ENCODE data around the gene ATP6V0C. TPM values are rescaled to one million over a fixed set of nuclear protein-coding genes. Genes with fewer than 3 reads are reported as not detected.
"Not testable (repeated sequence)": the region's sequence is repeated elsewhere in the genome, so short reads cannot be mapped to it uniquely, and the experiment has no call there.

The ATP6V0C gene
- polyA plus RNA-seq, 3 donors: 176 to 310 (median 187) TPM

DNA sequence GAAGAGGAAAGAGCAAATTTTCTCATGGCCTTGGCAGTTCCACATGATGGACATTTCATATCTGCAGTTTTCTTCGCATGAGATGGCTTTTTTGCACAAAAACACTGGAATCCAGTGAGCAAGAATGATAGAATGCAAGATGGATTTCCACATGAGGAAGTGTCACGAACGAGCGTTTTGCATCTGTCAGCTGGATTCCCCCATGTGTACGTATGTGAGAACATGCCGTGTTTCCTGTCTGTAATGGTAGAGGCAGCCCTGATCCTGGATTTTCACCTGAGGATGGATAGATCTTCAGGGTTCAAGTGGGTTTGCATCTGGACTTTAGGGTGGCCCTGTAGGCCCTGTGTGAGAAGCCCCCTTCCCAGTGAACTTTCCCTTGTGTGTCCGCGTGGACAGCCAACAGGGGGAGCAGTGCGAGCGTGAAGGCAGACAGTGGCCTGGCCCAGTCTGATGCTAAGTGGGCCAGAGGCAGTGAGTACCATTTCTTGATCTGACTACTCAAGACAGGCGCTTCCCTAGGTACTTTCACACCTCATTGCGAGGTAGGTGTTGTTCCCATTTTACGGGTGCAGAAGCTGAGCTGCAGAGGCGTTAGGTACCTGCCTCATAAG, 26.2 kb downstream of the ATP6V0C start:
- peaks cover 55% of the 10 kb centered on the region for H3K4me1 Mint-ChIP-seq
- peaks cover 18 to 31% of the 10 kb centered on the region in 2 donors for H3K36me3 Mint-ChIP-seq
- Histone ChIP-seq H3K4me3 (replicated peaks in 1 of 3; ENCODE audit: low read depth in 2 of 3, low read length in 3 of 3) (peak overlapping the region in 1 of 3 experiments; percentile 72), H4K20me1 (ENCODE audit: insufficient read depth, low read length) (peaks cover 57% of the 10 kb centered on the region), H3K27ac (ENCODE audit: low read depth in 1 of 2, low read length in 2 of 2) (peak overlapping the region; percentile 75 to 79), H3K9ac (ENCODE audit: insufficient read depth, low read length, poor library complexity, severe bottlenecking) (peak overlapping the region; percentile 36), H3K4me2 (replicated peaks; ENCODE audit: extremely low read depth, low read length, poor library complexity, severe bottlenecking) (peak overlapping the region; percentile 63), H3K79me2 (ENCODE audit: insufficient read depth, low read length) (peaks cover 56% of the 10 kb centered on the region), H3K4me1 (ENCODE audit: control insufficient read depth in 1 of 2, insufficient read depth in 2 of 2, low read length in 2 of 2) (peaks cover 57 to 58% of the 10 kb centered on the region in 2 donors)
- H3K27me3 Mint-ChIP-seq (ENCODE audit: low read depth in 3 of 3); H3K9me3 ChIP-seq (replicated peaks in 1 of 2; ENCODE audit: control insufficient read depth in 1 of 2, insufficient read depth in 1 of 2, low read length in 2 of 2); H2AFZ ChIP-seq (ENCODE audit: insufficient read depth, low read depth, low read length, poor library complexity, severe bottlenecking); H3K27me3 ChIP-seq (ENCODE audit: control insufficient read depth in 2 of 2, insufficient read depth in 2 of 2, low read length in 2 of 2); H3K9me3 Mint-ChIP-seq; H3K36me3 ChIP-seq (replicated peaks in 1 of 2; ENCODE audit: control insufficient read depth in 1 of 2, insufficient read depth in 2 of 2, low read length in 2 of 2): not testable (repeated sequence)
- peak overlapping the region; percentile 84 to 95 (median 90) for H3K27ac Mint-ChIP-seq
- DNase-seq: peak in 2 of 3 donors; percentile 33 to 58
- H3K4me3 Mint-ChIP-seq: peak overlapping the region in 1 of 2 donors; percentile 75
- TF ChIP-seq, protein P1, sequence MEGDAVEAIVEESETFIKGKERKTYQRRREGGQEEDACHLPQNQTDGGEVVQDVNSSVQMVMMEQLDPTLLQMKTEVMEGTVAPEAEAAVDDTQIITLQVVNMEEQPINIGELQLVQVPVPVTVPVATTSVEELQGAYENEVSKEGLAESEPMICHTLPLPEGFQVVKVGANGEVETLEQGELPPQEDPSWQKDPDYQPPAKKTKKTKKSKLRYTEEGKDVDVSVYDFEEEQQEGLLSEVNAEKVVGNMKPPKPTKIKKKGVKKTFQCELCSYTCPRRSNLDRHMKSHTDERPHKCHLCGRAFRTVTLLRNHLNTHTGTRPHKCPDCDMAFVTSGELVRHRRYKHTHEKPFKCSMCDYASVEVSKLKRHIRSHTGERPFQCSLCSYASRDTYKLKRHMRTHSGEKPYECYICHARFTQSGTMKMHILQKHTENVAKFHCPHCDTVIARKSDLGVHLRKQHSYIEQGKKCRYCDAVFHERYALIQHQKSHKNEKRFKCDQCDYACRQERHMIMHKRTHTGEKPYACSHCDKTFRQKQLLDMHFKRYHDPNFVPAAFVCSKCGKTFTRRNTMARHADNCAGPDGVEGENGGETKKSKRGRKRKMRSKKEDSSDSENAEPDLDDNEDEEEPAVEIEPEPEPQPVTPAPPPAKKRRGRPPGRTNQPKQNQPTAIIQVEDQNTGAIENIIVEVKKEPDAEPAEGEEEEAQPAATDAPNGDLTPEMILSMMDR (IDR thresholded peaks at IDR 0.05): peak; percentile 42
- WGBS (ENCODE audit: insufficient coverage): 61% methylated on average over 9 of the region's 14 CpGs
- intact Hi-C loops (cut with micrococcal nuclease): loop anchor here in 1 of 2 donors (2.0 kb wide), 1 partner anchor 21 kb away; no protein-coding TSS in a partner anchor

DNA sequence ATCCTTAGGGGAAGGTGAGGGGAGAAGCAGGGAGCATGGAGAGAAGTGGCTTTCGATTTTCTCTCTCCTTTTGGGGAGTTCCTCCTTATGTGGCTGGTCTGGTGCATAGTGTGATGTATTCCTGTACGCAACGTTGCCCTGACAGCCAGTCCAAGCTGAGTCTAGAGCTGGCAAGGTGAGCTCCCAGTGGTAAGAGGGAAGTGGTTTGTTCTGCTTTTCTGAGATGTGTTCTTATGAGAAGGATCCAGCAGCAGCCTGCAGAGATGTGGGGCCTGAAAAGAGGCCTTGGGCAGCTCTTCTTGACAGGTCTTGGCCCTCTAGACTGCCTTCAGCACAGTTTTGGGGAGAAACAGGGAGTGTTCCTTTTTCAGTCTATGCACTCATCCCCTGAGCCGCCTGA, 27.2 kb downstream of the ATP6V0C start:
- Histone ChIP-seq H3K79me2 (ENCODE audit: insufficient read depth, low read length) (peaks cover 66% of the 10 kb centered on the region), H4K20me1 (ENCODE audit: insufficient read depth, low read length) (peaks cover 67% of the 10 kb centered on the region), H3K4me1 (ENCODE audit: control insufficient read depth in 1 of 2, insufficient read depth in 2 of 2, low read length in 2 of 2) (peaks cover 47 to 48% of the 10 kb centered on the region in 2 donors), H3K27ac (ENCODE audit: low read depth in 1 of 2, low read length in 2 of 2) (peak overlapping the region; percentile 75 to 79)
- not testable (repeated sequence) for H3K9ac ChIP-seq (ENCODE audit: insufficient read depth, low read length, poor library complexity, severe bottlenecking); H3K9me3 Mint-ChIP-seq; H3K4me2 ChIP-seq (replicated peaks; ENCODE audit: extremely low read depth, low read length, poor library complexity, severe bottlenecking); H3K27me3 ChIP-seq (ENCODE audit: control insufficient read depth in 2 of 2, insufficient read depth in 2 of 2, low read length in 2 of 2); H3K27me3 Mint-ChIP-seq (ENCODE audit: low read depth in 3 of 3); H3K36me3 ChIP-seq (replicated peaks in 1 of 2; ENCODE audit: control insufficient read depth in 1 of 2, insufficient read depth in 2 of 2, low read length in 2 of 2); H3K4me3 ChIP-seq (replicated peaks in 1 of 3; ENCODE audit: low read depth in 2 of 3, low read length in 3 of 3); H3K9me3 ChIP-seq (replicated peaks in 1 of 2; ENCODE audit: control insufficient read depth in 1 of 2, insufficient read depth in 1 of 2, low read length in 2 of 2); H2AFZ ChIP-seq (ENCODE audit: insufficient read depth, low read depth, low read length, poor library complexity, severe bottlenecking)
- intact Hi-C loops (cut with micrococcal nuclease): loop anchor here in 1 of 2 donors (2.0 kb wide), 1 partner anchor 22 kb away; no protein-coding TSS in a partner anchor
- Mint-ChIP-seq H3K4me3 (peak overlapping the region; percentile 35 to 76), H3K36me3 (peaks cover 23 to 32% of the 10 kb centered on the region in 2 donors), H3K27ac (peak overlapping the region; percentile 84 to 95 (median 90)), H3K4me1 (peaks cover 45% of the 10 kb centered on the region)
- DNase-seq: peak; percentile 61 to 73 (median 69)
- WGBS (ENCODE audit: insufficient coverage): no CpG with 5 or more reads among the region's 4 CpGs

DNA sequence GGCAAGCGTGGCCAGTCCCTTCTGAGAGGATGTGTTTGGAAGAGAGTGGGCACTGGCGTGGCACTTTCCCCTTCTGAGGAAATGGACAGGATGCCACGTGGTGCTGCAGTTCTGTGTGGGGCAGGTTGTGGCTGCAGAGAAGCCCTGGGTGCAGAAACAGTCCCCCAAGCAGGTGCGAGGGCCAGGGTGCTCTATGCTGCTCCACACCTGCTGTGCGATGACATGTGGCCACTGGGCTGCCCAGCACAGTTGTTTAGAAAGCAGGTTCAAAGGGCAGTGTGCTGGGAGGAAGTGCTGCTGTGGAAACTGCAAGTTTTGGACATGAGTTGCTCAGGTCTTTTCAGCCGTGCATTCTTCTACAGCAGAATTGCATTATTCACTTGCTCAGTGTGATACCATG, 27.7 kb downstream of the ATP6V0C start:
- intact Hi-C loops (cut with micrococcal nuclease): loop anchor here in 1 of 2 donors (2.0 kb wide), 1 partner anchor 23 kb away; no protein-coding TSS in a partner anchor
- not testable (repeated sequence) for H2AFZ ChIP-seq (ENCODE audit: insufficient read depth, low read depth, low read length, poor library complexity, severe bottlenecking); H3K9me3 Mint-ChIP-seq; H3K36me3 ChIP-seq (replicated peaks in 1 of 2; ENCODE audit: control insufficient read depth in 1 of 2, insufficient read depth in 2 of 2, low read length in 2 of 2); H3K4me3 Mint-ChIP-seq; H3K27me3 ChIP-seq (ENCODE audit: control insufficient read depth in 2 of 2, insufficient read depth in 2 of 2, low read length in 2 of 2); H3K27me3 Mint-ChIP-seq (ENCODE audit: low read depth in 3 of 3); H3K4me2 ChIP-seq (replicated peaks; ENCODE audit: extremely low read depth, low read length, poor library complexity, severe bottlenecking); DNase-seq; H3K9me3 ChIP-seq (replicated peaks in 1 of 2; ENCODE audit: control insufficient read depth in 1 of 2, insufficient read depth in 1 of 2, low read length in 2 of 2); H3K4me3 ChIP-seq (replicated peaks in 1 of 3; ENCODE audit: low read depth in 2 of 3, low read length in 3 of 3); H3K9ac ChIP-seq (ENCODE audit: insufficient read depth, low read length, poor library complexity, severe bottlenecking)
- peaks cover 72% of the 10 kb centered on the region for H4K20me1 ChIP-seq (ENCODE audit: insufficient read depth, low read length)
- peaks cover 42 to 43% of the 10 kb centered on the region in 2 donors for H3K4me1 ChIP-seq (ENCODE audit: control insufficient read depth in 1 of 2, insufficient read depth in 2 of 2, low read length in 2 of 2)
- Mint-ChIP-seq H3K4me1 (peaks cover 40% of the 10 kb centered on the region), H3K36me3 (peaks cover 22 to 37% of the 10 kb centered on the region in 2 donors), H3K27ac (peak overlapping the region; percentile 80 to 95 (median 90))
- no CpG with 5 or more reads among the region's 6 CpGs for WGBS (ENCODE audit: insufficient coverage)
- H3K27ac ChIP-seq (ENCODE audit: low read depth in 1 of 2, low read length in 2 of 2): peak overlapping the region; percentile 32 to 79
- H3K79me2 ChIP-seq (ENCODE audit: insufficient read depth, low read length): peaks cover 71% of the 10 kb centered on the region

DNA sequence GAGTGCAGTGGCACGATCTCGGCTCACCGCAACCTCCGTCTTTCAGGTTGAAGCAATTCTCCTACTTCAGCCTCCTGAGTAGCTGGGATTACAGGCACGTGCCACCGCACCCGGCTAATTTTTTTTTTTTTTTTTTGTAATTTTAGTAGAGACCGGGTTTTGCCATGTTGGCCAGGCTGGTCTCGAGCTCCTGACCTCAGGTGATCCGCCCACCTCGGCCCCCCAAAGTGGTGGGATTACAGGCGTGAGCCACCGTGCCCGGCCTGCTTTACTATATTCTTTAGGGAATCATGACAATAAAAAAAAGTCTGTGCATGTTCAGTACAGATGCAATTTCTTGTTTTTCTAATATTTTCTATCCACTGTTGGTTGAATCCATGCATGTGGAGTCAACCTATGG, 30.0 kb downstream of the ATP6V0C start:
- Mint-ChIP-seq H3K27ac (peak overlapping the region in 1 of 7 donors; percentile 46), H3K4me1 (peaks cover 28% of the 10 kb centered on the region), H3K36me3 (peaks cover 19 to 39% of the 10 kb centered on the region in 2 donors)
- DNase-seq; H3K27ac ChIP-seq (ENCODE audit: low read depth in 1 of 2, low read length in 2 of 2); H3K4me3 ChIP-seq (replicated peaks in 1 of 3; ENCODE audit: low read depth in 2 of 3, low read length in 3 of 3); H3K9me3 Mint-ChIP-seq; H3K9ac ChIP-seq (ENCODE audit: insufficient read depth, low read length, poor library complexity, severe bottlenecking); H3K27me3 ChIP-seq (ENCODE audit: control insufficient read depth in 2 of 2, insufficient read depth in 2 of 2, low read length in 2 of 2); H3K9me3 ChIP-seq (replicated peaks in 1 of 2; ENCODE audit: control insufficient read depth in 1 of 2, insufficient read depth in 1 of 2, low read length in 2 of 2); H3K4me2 ChIP-seq (replicated peaks; ENCODE audit: extremely low read depth, low read length, poor library complexity, severe bottlenecking); H2AFZ ChIP-seq (ENCODE audit: insufficient read depth, low read depth, low read length, poor library complexity, severe bottlenecking); H3K36me3 ChIP-seq (replicated peaks in 1 of 2; ENCODE audit: control insufficient read depth in 1 of 2, insufficient read depth in 2 of 2, low read length in 2 of 2); intact Hi-C loops (cut with micrococcal nuclease); H3K4me3 Mint-ChIP-seq; H3K27me3 Mint-ChIP-seq (ENCODE audit: low read depth in 3 of 3): not testable (repeated sequence)
- H3K79me2 ChIP-seq (ENCODE audit: insufficient read depth, low read length): peaks cover 71% of the 10 kb centered on the region
- 100% methylated on average over 4 of the region's 14 CpGs for WGBS (ENCODE audit: insufficient coverage)
- H3K4me1 ChIP-seq (ENCODE audit: control insufficient read depth in 1 of 2, insufficient read depth in 2 of 2, low read length in 2 of 2): peaks cover 28% of the 10 kb centered on the region in 2 donors
- peaks cover 71% of the 10 kb centered on the region for H4K20me1 ChIP-seq (ENCODE audit: insufficient read depth, low read length)

All from CD14-positive monocyte (primary cell).